Uterus (tissue), 2 donors: ENCODE measurements around the gene CRTC3.

Source experiments
- POLR2A ChIP-seq, 2 donors: fragments of 450-650 bp; IDR thresholded peaks; one replicate each; pipeline ENCODE4 v1.6.1; 2016; ENCODE audit warnings: antibody characterized with exemption in 2 of 2, mild to moderate bottlenecking in 1 of 2, moderate library complexity in 1 of 2
- TF ChIP-seq, protein P1 (sequence below), 4 experiments: fragments of 200-600 bp in 2 of 4; fragments of 450-650 bp in 2 of 4; sonication (generic) in 2 of 4; IDR thresholded peaks; one replicate each; pipeline ENCODE4 v1.5.1; 2016 to 2019; ENCODE audit warnings: antibody characterized with exemption in 4 of 4, mild to moderate bottlenecking in 2 of 4, moderate library complexity in 1 of 4

DNA sequence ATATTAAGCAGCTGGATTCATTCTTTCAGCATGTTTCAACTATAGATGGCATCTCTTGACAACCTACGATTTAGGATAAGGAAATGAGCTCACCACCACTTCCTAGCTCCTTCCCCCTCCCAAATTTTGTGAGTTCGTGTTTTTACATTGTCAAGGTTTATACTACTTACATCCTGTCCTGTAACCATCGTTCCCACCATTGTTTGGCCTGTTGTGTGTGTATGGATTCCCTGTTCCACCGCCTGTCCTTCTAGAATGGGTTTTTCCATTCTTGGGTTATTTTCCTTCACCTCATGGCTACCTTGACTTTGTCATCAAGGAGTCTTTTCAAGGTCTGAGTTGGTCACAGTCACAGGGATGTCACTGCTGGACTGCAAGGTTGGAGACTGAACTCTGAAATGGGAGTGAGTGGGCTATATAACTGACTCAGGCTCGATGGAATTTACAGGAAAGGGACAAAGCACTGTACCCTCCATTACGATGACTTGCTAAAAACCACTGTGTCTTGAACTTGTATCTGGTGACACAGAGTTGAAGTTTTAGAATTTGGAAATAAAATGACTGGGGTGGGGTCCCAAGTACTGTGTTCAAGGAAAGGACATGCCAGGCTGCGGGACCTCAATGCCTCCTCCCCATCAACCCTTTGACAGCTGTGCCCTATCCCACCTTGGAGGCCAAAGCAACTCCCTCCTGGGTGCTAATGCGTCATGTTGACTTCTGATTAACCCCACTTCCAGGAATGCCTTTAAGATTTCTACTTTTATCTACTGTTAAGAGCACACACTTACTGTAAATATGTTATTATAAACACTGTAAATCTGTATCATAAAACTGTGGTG is 120.6 kb downstream of the CRTC3 start:
- TF ChIP-seq, protein P1, sequence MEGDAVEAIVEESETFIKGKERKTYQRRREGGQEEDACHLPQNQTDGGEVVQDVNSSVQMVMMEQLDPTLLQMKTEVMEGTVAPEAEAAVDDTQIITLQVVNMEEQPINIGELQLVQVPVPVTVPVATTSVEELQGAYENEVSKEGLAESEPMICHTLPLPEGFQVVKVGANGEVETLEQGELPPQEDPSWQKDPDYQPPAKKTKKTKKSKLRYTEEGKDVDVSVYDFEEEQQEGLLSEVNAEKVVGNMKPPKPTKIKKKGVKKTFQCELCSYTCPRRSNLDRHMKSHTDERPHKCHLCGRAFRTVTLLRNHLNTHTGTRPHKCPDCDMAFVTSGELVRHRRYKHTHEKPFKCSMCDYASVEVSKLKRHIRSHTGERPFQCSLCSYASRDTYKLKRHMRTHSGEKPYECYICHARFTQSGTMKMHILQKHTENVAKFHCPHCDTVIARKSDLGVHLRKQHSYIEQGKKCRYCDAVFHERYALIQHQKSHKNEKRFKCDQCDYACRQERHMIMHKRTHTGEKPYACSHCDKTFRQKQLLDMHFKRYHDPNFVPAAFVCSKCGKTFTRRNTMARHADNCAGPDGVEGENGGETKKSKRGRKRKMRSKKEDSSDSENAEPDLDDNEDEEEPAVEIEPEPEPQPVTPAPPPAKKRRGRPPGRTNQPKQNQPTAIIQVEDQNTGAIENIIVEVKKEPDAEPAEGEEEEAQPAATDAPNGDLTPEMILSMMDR (IDR thresholded peaks at IDR 0.05): no peak
- no peak for TF ChIP-seq POLR2A (IDR thresholded peaks at IDR 0.05)
